HL-60 (cell line): Measurements from ENCODE around the gene HOXB4.

Experiments used
- CTCF ChIP-seq: IDR thresholded peaks from one replicate; pipeline ENCODE4 v1.5.1; 2011; ENCODE audit warnings: low read length, control low read depth, inconsistent platforms; ENCODE audit not compliant: insufficient read depth
- GABPA ChIP-seq: IDR thresholded peaks from 2 replicates; pipeline ENCODE4 v1.6.1; 2012; ENCODE audit warnings: low read depth
- POLR2AphosphoS5 ChIP-seq: IDR thresholded peaks from 2 replicates; pipeline ENCODE4 v1.6.1; 2012; ENCODE audit warnings: low read depth
- REST ChIP-seq: IDR thresholded peaks from 2 replicates; pipeline ENCODE4 v1.6.1; 2012; ENCODE audit warnings: low read depth; ENCODE audit not compliant: insufficient replicate concordance

GRCh38 chr17:48563385-48563838, 14.7 kb downstream of the HOXB4 start:
- TF ChIP-seq CTCF (no peak), REST (no peak), GABPA (no peak), POLR2AphosphoS5 (no peak)
